SW480 (cell line): ENCODE measurements around the gene PNISR.
A peak's percentile ranks its signal among the peaks of the same experiment; 100 is the strongest.
"Not testable (repeated sequence)": the region's sequence is repeated elsewhere in the genome, so short reads cannot be mapped to it uniquely, and the experiment has no call there.

Experiments
- DNase-seq: peaks from one replicate; pipeline ENCODE4 v3.0.0-alpha.2; 2016; ENCODE audit warnings: low spot score

PNISR gene

GRCh38 chr6:99424761-99425646 lies at the start of gene PNISR:
Gene PNISR, minus strand, starts transcription at chr6:99425308. Its CDS starts 10,649 bp downstream, at chr6:99414659.
- DNase-seq = peak; percentile 93

- DNase-seq = no peak
Observed at GRCh38 chr6:99473730-99474129, 48.6 kb upstream of the PNISR start.

GRCh38 chr6:99471638-99472037 lies 46.5 kb upstream of the PNISR start:
- DNase-seq = no peak

- no peak for DNase-seq
Observed at GRCh38 chr6:99467509-99468106, 42.5 kb upstream of the PNISR start.

GRCh38 chr6:99459133-99459532 lies 34.0 kb upstream of the PNISR start:
- DNase-seq = not testable (repeated sequence)

GRCh38 chr6:99458319-99458718 lies 33.2 kb upstream of the PNISR start:
- no peak for DNase-seq

GRCh38 chr6:99446076-99446475 lies 21.0 kb upstream of the PNISR start:
- DNase-seq = no peak

- no peak for DNase-seq
Observed at GRCh38 chr6:99434702-99435530, 9.8 kb upstream of the PNISR start.

GRCh38 chr6:99432877-99433276 lies 7.8 kb upstream of the PNISR start:
- no peak for DNase-seq

GRCh38 chr6:99431901-99432300 lies 6.8 kb upstream of the PNISR start:
- no peak for DNase-seq

- DNase-seq = no peak
Observed at GRCh38 chr6:99427988-99428387, 2.9 kb upstream of the PNISR start.

GRCh38 chr6:99426451-99426757 lies 1.3 kb upstream of the PNISR start:
- no peak for DNase-seq

GRCh38 chr6:99425647-99426450 lies 741 bp upstream of the PNISR start:
- DNase-seq = peak; percentile 73

GRCh38 chr6:99424022-99424421 lies 1.1 kb downstream of the PNISR start:
- no peak for DNase-seq

GRCh38 chr6:99422912-99423311 lies 2.2 kb downstream of the PNISR start:
- DNase-seq = no peak

- no peak for DNase-seq
Observed at GRCh38 chr6:99416892-99417767, 8.0 kb downstream of the PNISR start.

- no peak for DNase-seq
Observed at GRCh38 chr6:99416226-99416625, 8.9 kb downstream of the PNISR start.

GRCh38 chr6:99415446-99415845 lies 9.7 kb downstream of the PNISR start:
- no peak for DNase-seq

GRCh38 chr6:99412065-99412464 lies 13.0 kb downstream of the PNISR start:
- DNase-seq = no peak

GRCh38 chr6:99409672-99410071 lies 15.4 kb downstream of the PNISR start:
- DNase-seq = no peak

GRCh38 chr6:99407076-99407475 lies 18.0 kb downstream of the PNISR start:
- no peak for DNase-seq
